Breast epithelium (tissue), 3 donors: ENCODE measurements around the gene GAS7.

Experiments
- POLR2A ChIP-seq: fragments of 450-650 bp; IDR thresholded peaks from one replicate; pipeline ENCODE4 v1.6.1; 2016; ENCODE audit warnings: antibody characterized with exemption, mild to moderate bottlenecking, moderate library complexity
- POLR2AphosphoS5 ChIP-seq, 3 donors: sonication (generic); formaldehyde crosslinking; IDR thresholded peaks; one replicate each; pipeline ENCODE4 v1.6.1; 2017; ENCODE audit warnings: antibody characterized with exemption in 3 of 3
- TF ChIP-seq, protein P1 (sequence below), 3 donors: fragments of 450-650 bp; IDR thresholded peaks; one replicate each; pipeline ENCODE4 v1.5.1; 2016 to 2017; ENCODE audit warnings: antibody characterized with exemption in 3 of 3, mild to moderate bottlenecking in 3 of 3, moderate library complexity in 3 of 3

DNA sequence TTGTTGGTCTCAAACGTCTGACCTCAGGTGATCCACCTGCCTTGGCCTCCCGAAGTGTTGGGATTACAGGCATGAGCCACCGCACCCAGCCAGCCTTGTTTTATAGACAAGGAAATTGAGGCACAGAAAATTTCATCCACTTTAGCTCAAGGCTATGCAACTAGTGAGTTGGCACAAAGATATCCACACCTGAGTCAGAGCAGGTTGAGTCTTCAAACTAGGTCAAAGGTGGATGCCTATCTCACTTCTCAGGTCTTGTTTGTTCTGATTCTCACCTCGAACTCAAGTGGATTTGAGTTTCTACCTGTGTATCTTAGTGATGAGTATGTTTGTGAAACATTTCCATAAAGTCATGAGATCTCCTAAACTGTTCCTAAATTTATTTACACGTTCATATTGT lies 35.6 kb upstream of the GAS7 start:
- TF ChIP-seq, protein P1, sequence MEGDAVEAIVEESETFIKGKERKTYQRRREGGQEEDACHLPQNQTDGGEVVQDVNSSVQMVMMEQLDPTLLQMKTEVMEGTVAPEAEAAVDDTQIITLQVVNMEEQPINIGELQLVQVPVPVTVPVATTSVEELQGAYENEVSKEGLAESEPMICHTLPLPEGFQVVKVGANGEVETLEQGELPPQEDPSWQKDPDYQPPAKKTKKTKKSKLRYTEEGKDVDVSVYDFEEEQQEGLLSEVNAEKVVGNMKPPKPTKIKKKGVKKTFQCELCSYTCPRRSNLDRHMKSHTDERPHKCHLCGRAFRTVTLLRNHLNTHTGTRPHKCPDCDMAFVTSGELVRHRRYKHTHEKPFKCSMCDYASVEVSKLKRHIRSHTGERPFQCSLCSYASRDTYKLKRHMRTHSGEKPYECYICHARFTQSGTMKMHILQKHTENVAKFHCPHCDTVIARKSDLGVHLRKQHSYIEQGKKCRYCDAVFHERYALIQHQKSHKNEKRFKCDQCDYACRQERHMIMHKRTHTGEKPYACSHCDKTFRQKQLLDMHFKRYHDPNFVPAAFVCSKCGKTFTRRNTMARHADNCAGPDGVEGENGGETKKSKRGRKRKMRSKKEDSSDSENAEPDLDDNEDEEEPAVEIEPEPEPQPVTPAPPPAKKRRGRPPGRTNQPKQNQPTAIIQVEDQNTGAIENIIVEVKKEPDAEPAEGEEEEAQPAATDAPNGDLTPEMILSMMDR (IDR thresholded peaks at IDR 0.05) = no peak
- TF ChIP-seq POLR2A (no peak), POLR2AphosphoS5 (IDR thresholded peaks at IDR 0.05) (no peak)
